Peyer's patch (tissue), 4 donors: Measurements from ENCODE around the gene OTULINL. TPM values are rescaled to one million over a fixed set of nuclear protein-coding genes. Genes with fewer than 3 reads are reported as not detected.

Experiments
- DNase-seq, 3 donors: peaks; one replicate each; pipeline ENCODE4 v3.0.0-alpha.2; 2017 to 2019
- H3K27ac ChIP-seq, 4 donors: fragments of 200-600 bp; sonication (generic); one replicate each; pipeline ENCODE4 v1.5.1; 2016 to 2019
- H3K27me3 ChIP-seq, 2 donors: fragments of 200-600 bp; sonication (generic); one replicate each; pipeline ENCODE4 v1.5.1; 2019
- H3K36me3 ChIP-seq, 3 donors: fragments of 200-600 bp; sonication (generic); one replicate each; pipeline ENCODE4 v1.5.1; 2016 to 2019
- H3K4me1 ChIP-seq, 4 donors: fragments of 200-600 bp; sonication (generic); one replicate each; pipeline ENCODE4 v1.5.1; 2016 to 2019
- H3K4me3 ChIP-seq, 4 donors: fragments of 200-600 bp; sonication (generic); 1 replicate in 3 of 4; 2 replicates in 1 of 4; pipeline ENCODE4 v1.5.1; 2016 to 2019; ENCODE audit warnings: mild to moderate bottlenecking in 1 of 4
- H3K9me3 ChIP-seq, 4 donors: fragments of 200-600 bp; sonication (generic); one replicate each; pipeline ENCODE4 v1.5.1; 2016 to 2019; ENCODE audit warnings: mild to moderate bottlenecking in 1 of 4
- POLR2A ChIP-seq, 2 donors: fragments of 450-650 bp; IDR thresholded peaks; one replicate each; pipeline ENCODE4 v1.5.1; 2017; ENCODE audit warnings: antibody characterized with exemption in 2 of 2, mild to moderate bottlenecking in 2 of 2, moderate library complexity in 2 of 2
- total RNA-seq, 4 donors: library from RNA; depleted of rRNA; stranded (reverse); fragments of >200 nt; gene quantifications; one replicate each; pipeline ENCODE4 v1.1.0, GENCODE V29; 2016
- TF ChIP-seq, protein P1 (sequence below), 6 experiments: fragments of 450-650 bp in 4 of 6; fragments of 200-600 bp in 2 of 6; sonication (generic) in 1 of 6; IDR thresholded peaks; one replicate each; pipeline ENCODE4 v1.5.1; 2017 to 2019; ENCODE audit warnings: antibody characterized with exemption in 6 of 6, mild to moderate bottlenecking in 3 of 6, moderate library complexity in 1 of 6

The OTULINL gene
- total RNA-seq, 4 donors from 2014 or later: 18.9 to 33.0 (median 28.8) TPM

- DNase-seq: no peak
- TF ChIP-seq POLR2A (IDR thresholded peaks at IDR 0.05): no peak
- TF ChIP-seq, protein P1, sequence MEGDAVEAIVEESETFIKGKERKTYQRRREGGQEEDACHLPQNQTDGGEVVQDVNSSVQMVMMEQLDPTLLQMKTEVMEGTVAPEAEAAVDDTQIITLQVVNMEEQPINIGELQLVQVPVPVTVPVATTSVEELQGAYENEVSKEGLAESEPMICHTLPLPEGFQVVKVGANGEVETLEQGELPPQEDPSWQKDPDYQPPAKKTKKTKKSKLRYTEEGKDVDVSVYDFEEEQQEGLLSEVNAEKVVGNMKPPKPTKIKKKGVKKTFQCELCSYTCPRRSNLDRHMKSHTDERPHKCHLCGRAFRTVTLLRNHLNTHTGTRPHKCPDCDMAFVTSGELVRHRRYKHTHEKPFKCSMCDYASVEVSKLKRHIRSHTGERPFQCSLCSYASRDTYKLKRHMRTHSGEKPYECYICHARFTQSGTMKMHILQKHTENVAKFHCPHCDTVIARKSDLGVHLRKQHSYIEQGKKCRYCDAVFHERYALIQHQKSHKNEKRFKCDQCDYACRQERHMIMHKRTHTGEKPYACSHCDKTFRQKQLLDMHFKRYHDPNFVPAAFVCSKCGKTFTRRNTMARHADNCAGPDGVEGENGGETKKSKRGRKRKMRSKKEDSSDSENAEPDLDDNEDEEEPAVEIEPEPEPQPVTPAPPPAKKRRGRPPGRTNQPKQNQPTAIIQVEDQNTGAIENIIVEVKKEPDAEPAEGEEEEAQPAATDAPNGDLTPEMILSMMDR (IDR thresholded peaks at IDR 0.05): no peak
- no peaks in the 10 kb centered on the region for H3K4me1 ChIP-seq
- H3K27ac ChIP-seq: no peak overlapping the region
- H3K4me3 ChIP-seq: no peak overlapping the region
- H3K36me3 ChIP-seq: peaks cover 0 to 46% (median 0%) of the 10 kb centered on the region in 3 donors
- no peaks in the 10 kb centered on the region for H3K9me3 ChIP-seq
- no peaks in the 10 kb centered on the region for H3K27me3 ChIP-seq
These were observed 21.5 kb downstream of the OTULINL start for GRCh38 chr5:14603141-14603540.

- H3K27ac ChIP-seq: no peak overlapping the region
- no peak for DNase-seq
- no peak overlapping the region for H3K4me3 ChIP-seq
- TF ChIP-seq, protein P1 (IDR thresholded peaks at IDR 0.05): no peak
- no peak for TF ChIP-seq POLR2A (IDR thresholded peaks at IDR 0.05)
- no peaks in the 10 kb centered on the region for H3K9me3 ChIP-seq
- no peaks in the 10 kb centered on the region for H3K27me3 ChIP-seq
- peaks cover 0 to 54% (median 0%) of the 10 kb centered on the region in 3 donors for H3K36me3 ChIP-seq
- no peaks in the 10 kb centered on the region for H3K4me1 ChIP-seq
These were observed 25.5 kb downstream of the OTULINL start for GRCh38 chr5:14607104-14607503.

GRCh38 chr5:14608169-14608568, 26.6 kb downstream of the OTULINL start:
- TF ChIP-seq, protein P1 (IDR thresholded peaks at IDR 0.05): no peak
- no peak for TF ChIP-seq POLR2A (IDR thresholded peaks at IDR 0.05)
- Histone ChIP-seq H3K4me3 (no peak overlapping the region), H3K36me3 (peaks cover 0 to 54% (median 0%) of the 10 kb centered on the region in 3 donors), H3K9me3 (no peaks in the 10 kb centered on the region), H3K4me1 (no peaks in the 10 kb centered on the region), H3K27ac (no peak overlapping the region), H3K27me3 (no peaks in the 10 kb centered on the region)
- DNase-seq: no peak

DNA sequence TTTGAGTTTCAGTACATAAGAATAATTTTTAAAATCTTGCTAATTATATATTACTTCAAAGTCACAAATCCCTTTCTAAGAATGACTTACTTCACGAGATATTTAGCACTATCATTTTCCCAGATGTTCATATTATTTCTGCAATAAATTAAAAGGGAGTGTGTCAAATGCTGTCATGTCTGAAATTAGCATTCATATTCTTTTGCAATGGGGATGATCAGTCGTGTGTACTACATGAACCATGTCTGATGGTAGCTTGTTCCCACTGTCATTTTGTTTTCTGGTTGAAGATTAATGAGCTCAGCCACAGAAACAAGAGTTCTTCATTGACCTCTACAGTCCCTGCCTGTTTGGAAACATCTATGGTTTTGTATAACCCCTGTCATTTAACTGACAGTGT, 30.1 kb downstream of the OTULINL start:
- Histone ChIP-seq H3K9me3 (no peaks in the 10 kb centered on the region), H3K4me3 (no peak overlapping the region), H3K27ac (no peak overlapping the region), H3K4me1 (no peaks in the 10 kb centered on the region), H3K36me3 (peaks cover 0 to 71% (median 0%) of the 10 kb centered on the region in 3 donors), H3K27me3 (no peaks in the 10 kb centered on the region)
- no peak for DNase-seq
- no peak for TF ChIP-seq POLR2A (IDR thresholded peaks at IDR 0.05)
- TF ChIP-seq, protein P1 (IDR thresholded peaks at IDR 0.05): no peak

DNA sequence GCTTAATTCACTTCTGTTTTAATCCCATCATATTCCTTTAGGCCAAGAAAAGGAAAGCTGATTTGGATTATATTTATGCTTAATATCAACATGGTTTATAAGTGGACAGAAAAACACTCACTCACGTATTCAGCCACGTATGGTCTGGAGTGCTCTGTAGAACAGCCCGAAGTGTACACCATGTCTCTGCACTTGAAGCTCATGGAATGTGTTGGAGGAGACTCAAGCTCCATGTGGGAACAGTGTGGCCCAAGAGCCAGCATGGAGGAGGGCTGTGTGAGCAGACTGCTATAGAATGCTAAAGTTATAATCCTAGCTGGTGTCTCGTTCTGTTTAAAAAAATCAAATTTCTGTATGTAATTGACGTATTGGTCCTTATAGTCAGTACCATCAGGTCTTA, 32.9 kb downstream of the OTULINL start:
- H3K9me3 ChIP-seq: no peaks in the 10 kb centered on the region
- no peak overlapping the region for H3K27ac ChIP-seq
- H3K36me3 ChIP-seq: peaks cover 0 to 64% (median 0%) of the 10 kb centered on the region in 3 donors
- no peak for DNase-seq
- H3K4me3 ChIP-seq: no peak overlapping the region
- TF ChIP-seq POLR2A (IDR thresholded peaks at IDR 0.05): no peak
- TF ChIP-seq, protein P1 (IDR thresholded peaks at IDR 0.05): no peak
- no peaks in the 10 kb centered on the region for H3K4me1 ChIP-seq
- H3K27me3 ChIP-seq: no peaks in the 10 kb centered on the region

DNA sequence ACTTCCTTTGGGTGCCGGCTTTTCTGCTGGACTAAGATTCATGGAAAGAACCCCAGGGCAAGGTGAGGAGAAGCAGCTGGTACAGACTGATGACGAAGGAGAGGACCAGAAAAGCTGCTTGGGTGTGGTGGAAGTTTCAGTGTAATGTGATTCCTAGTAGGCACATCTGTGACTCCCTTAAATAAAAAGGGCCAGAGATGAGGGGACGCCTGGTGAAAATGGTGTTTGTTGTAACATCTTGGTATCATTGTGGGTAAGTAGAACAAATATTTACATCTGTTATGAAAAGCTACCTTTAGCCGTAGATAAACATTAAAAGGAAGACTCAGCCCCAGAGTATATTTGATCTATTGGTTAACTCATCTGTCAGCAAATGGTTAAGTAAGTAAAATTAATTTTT, 33.8 kb downstream of the OTULINL start:
- no peaks in the 10 kb centered on the region for H3K4me1 ChIP-seq
- H3K27me3 ChIP-seq: no peaks in the 10 kb centered on the region
- no peak overlapping the region for H3K27ac ChIP-seq
- no peaks in the 10 kb centered on the region for H3K9me3 ChIP-seq
- no peak for DNase-seq
- peaks cover 0 to 57% (median 0%) of the 10 kb centered on the region in 3 donors for H3K36me3 ChIP-seq
- no peak overlapping the region for H3K4me3 ChIP-seq
- TF ChIP-seq POLR2A (IDR thresholded peaks at IDR 0.05): no peak
